ENCODE results near the gene SERINC5.

The SERINC5 gene

GRCh38 chr5:80149161-80149609 is 106.7 kb downstream of the SERINC5 start:
- no peak for TF ChIP-seq RARB (CRISPR knock-in tag; IDR thresholded peaks at IDR 0.05)
- TF ChIP-seq PATZ1 (CRISPR knock-in tag; IDR thresholded peaks at IDR 0.05; ENCODE audit: borderline replicate concordance): no peak
- no peak for TF ChIP-seq ZNF8 (CRISPR knock-in tag; IDR thresholded peaks at IDR 0.05)
- no peak for TF ChIP-seq ZFP30 (CRISPR knock-in tag; IDR thresholded peaks at IDR 0.05)
- no peak for TF ChIP-seq CREB5 (CRISPR knock-in tag; IDR thresholded peaks at IDR 0.05; ENCODE audit: low read depth)
- no peak for TF ChIP-seq TCF4 (CRISPR knock-in tag; IDR thresholded peaks at IDR 0.05; ENCODE audit: borderline replicate concordance)
- no peak for TF ChIP-seq TOX (CRISPR knock-in tag; IDR thresholded peaks at IDR 0.05; ENCODE audit: borderline replicate concordance)
- no peak for TF ChIP-seq POU6F1 (CRISPR knock-in tag; IDR thresholded peaks at IDR 0.05; ENCODE audit: borderline replicate concordance, low read depth)
- TF ChIP-seq CSDC2 (CRISPR knock-in tag; IDR thresholded peaks at IDR 0.05): no peak
- TF ChIP-seq CSRNP3 (CRISPR knock-in tag; IDR thresholded peaks at IDR 0.05): no peak
- no peak for TF ChIP-seq SNAI2 (CRISPR knock-in tag; IDR thresholded peaks at IDR 0.05)
- TF ChIP-seq ZNF565 (CRISPR knock-in tag; conservative IDR thresholded peaks at IDR 0.05; ENCODE audit: low read depth): no peak
- TF ChIP-seq ZFP3 (CRISPR knock-in tag; IDR thresholded peaks at IDR 0.05): no peak
- ATAC-seq: no peak

- no peak for ATAC-seq
Observed at GRCh38 chr5:80147119-80147815, 108.6 kb downstream of the SERINC5 start.

GRCh38 chr5:80146046-80146445 is 109.8 kb downstream of the SERINC5 start:
- TF ChIP-seq POU6F1 (CRISPR knock-in tag; IDR thresholded peaks at IDR 0.05; ENCODE audit: borderline replicate concordance, low read depth) (no peak), RARB (CRISPR knock-in tag; IDR thresholded peaks at IDR 0.05) (no peak)

More at GRCh38 chr5:80147119-80147815, 108.6 kb downstream of the SERINC5 start:
- TF ChIP-seq ZC3H10 (CRISPR knock-in tag; IDR thresholded peaks at IDR 0.05): no peak
- no peak for TF ChIP-seq GLIS3 (CRISPR knock-in tag; IDR thresholded peaks at IDR 0.05)
- TF ChIP-seq SNAI2 (CRISPR knock-in tag; IDR thresholded peaks at IDR 0.05): no peak
- no peak for TF ChIP-seq ZNF8 (CRISPR knock-in tag; IDR thresholded peaks at IDR 0.05)
- no peak for TF ChIP-seq OSR1 (CRISPR knock-in tag; IDR thresholded peaks at IDR 0.05)
- no peak for TF ChIP-seq ARNTL (CRISPR knock-in tag; IDR thresholded peaks at IDR 0.05; ENCODE audit: borderline replicate concordance, low read depth)
- no peak for TF ChIP-seq TCF4 (CRISPR knock-in tag; IDR thresholded peaks at IDR 0.05; ENCODE audit: borderline replicate concordance)
- TF ChIP-seq BACH2 (CRISPR knock-in tag; IDR thresholded peaks at IDR 0.05; ENCODE audit: borderline replicate concordance): no peak
- TF ChIP-seq POU6F1 (CRISPR knock-in tag; IDR thresholded peaks at IDR 0.05; ENCODE audit: borderline replicate concordance, low read depth): no peak
- no peak for TF ChIP-seq ZNF565 (CRISPR knock-in tag; conservative IDR thresholded peaks at IDR 0.05; ENCODE audit: low read depth)
- TF ChIP-seq ESRRG (CRISPR knock-in tag; IDR thresholded peaks at IDR 0.05): no peak
- no peak for TF ChIP-seq PPARA (CRISPR knock-in tag; IDR thresholded peaks at IDR 0.05; ENCODE audit: borderline replicate concordance)

More at GRCh38 chr5:80146046-80146445, 109.8 kb downstream of the SERINC5 start:
- no peak for ATAC-seq

Data from SK-N-SH treated with all-trans-retinoic acid at 6 μM for 48 hours (cell line).